ENCODE data around the gene ZSWIM1. TPM values are rescaled to one million over a fixed set of nuclear protein-coding genes. Genes with fewer than 3 reads are reported as not detected.
A peak's percentile ranks its signal among the peaks of the same experiment; 100 is the strongest.

The ZSWIM1 gene
- total and polyA plus RNA-seq, 2 of the 13 experiments (the other 11 are each of a cell fraction or from before 2014, with no cell fraction given) = 9.5 to 11.7 TPM

- TF ChIP-seq ZHX2 (IDR thresholded peaks at IDR 0.05; ENCODE audit: low read depth) (0 out of 2 replicates have a peak, but pooled peaks have one; percentile 38), ZHX2 (CRISPR knock-in tag; IDR thresholded peaks at IDR 0.05; ENCODE audit: borderline replicate concordance) (no peak), ZNF672 (CRISPR knock-in tag; IDR thresholded peaks at IDR 0.05) (no peak), HOXD1 (CRISPR knock-in tag; IDR thresholded peaks at IDR 0.05) (0 out of 2 replicates have a peak, but pooled peaks have one; percentile 51), ARID5B (CRISPR knock-in tag; IDR thresholded peaks at IDR 0.05) (peak; percentile 78), TFE3 (CRISPR knock-in tag; IDR thresholded peaks at IDR 0.05) (no peak; the same call in 1 of the 2 replicates), IRX3 (CRISPR knock-in tag; IDR thresholded peaks at IDR 0.05; ENCODE audit: borderline replicate concordance, low read depth) (no peak), ZNF10 (CRISPR knock-in tag; IDR thresholded peaks at IDR 0.05; ENCODE audit: borderline replicate concordance, low read depth) (no peak), MAFK (conservative IDR thresholded peaks at IDR 0.05 in 1 of 2, IDR thresholded peaks at IDR 0.05 in 1 of 2; ENCODE audit: low read length in 2 of 2) (no peak), ZBTB20 (CRISPR knock-in tag; IDR thresholded peaks at IDR 0.05; ENCODE audit: borderline replicate concordance, low read depth) (no peak), CEBPG (CRISPR knock-in tag; IDR thresholded peaks at IDR 0.05) (no peak), ZNF430 (CRISPR knock-in tag; IDR thresholded peaks at IDR 0.05) (peak; percentile 33; the same call in 1 of the 2 replicates), KLF13 (CRISPR knock-in tag; IDR thresholded peaks at IDR 0.05) (no peak), MYC (CRISPR knock-in tag; IDR thresholded peaks at IDR 0.05; ENCODE audit: borderline replicate concordance) (peak; percentile 55; the same call in 1 of the 2 replicates), IRF2 (CRISPR knock-in tag; IDR thresholded peaks at IDR 0.05) (no peak), NRL (CRISPR knock-in tag; IDR thresholded peaks at IDR 0.05; ENCODE audit: borderline replicate concordance) (peak; percentile 75; the same call in 1 of the 2 replicates)
These were observed 29.0 kb downstream of the ZSWIM1 start (continued) for GRCh38 chr20:45909817-45910669.
